Measurements from ENCODE around the gene ROR2.

DNA sequence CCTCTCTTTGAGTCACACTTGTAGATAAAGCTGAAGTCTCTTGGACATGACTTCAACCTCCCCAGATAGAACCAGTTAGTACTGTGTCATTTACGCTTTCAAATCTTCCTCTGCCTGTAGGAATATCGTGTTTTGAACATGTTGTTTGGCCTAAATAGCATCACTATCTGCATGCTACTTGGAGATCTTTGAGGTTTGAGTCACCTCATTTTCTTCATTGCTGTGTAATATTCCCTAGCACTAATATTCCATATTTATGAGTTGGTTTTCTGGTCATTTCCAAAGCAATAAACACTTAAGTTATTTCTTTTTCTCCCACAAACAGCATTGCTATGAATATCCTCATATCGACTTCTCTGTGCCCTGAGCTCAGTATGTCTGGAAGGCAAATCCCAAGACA lies 100.3 kb downstream of the ROR2 start:
- TF ChIP-seq, protein P1, sequence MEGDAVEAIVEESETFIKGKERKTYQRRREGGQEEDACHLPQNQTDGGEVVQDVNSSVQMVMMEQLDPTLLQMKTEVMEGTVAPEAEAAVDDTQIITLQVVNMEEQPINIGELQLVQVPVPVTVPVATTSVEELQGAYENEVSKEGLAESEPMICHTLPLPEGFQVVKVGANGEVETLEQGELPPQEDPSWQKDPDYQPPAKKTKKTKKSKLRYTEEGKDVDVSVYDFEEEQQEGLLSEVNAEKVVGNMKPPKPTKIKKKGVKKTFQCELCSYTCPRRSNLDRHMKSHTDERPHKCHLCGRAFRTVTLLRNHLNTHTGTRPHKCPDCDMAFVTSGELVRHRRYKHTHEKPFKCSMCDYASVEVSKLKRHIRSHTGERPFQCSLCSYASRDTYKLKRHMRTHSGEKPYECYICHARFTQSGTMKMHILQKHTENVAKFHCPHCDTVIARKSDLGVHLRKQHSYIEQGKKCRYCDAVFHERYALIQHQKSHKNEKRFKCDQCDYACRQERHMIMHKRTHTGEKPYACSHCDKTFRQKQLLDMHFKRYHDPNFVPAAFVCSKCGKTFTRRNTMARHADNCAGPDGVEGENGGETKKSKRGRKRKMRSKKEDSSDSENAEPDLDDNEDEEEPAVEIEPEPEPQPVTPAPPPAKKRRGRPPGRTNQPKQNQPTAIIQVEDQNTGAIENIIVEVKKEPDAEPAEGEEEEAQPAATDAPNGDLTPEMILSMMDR (IDR thresholded peaks at IDR 0.05) = no peak
- no peak for TF ChIP-seq POLR2AphosphoS5 (IDR thresholded peaks at IDR 0.05; ENCODE audit: low read depth, low read length)

All from Panc1 (cell line).